SJCRH30 (cell line): ENCODE measurements around the gene ZFP36L2. TPM values are rescaled to one million over a fixed set of nuclear protein-coding genes. Genes with fewer than 3 reads are reported as not detected.

Experiments
- DNase-seq, 2 experiments: peaks; one replicate each; pipeline ENCODE4 v3.0.0-alpha.2; 2015 to 2020
- H3K27ac ChIP-seq: fragments of 250-450 bp; sonication (Bioruptor Pico); 2 replicates; pipeline ENCODE4 v1.5.1; 2020; ENCODE audit warnings: mild to moderate bottlenecking, moderate library complexity
- H3K27me3 ChIP-seq: fragments of 250-450 bp; sonication (Bioruptor Pico); 2 replicates; pipeline ENCODE4 v1.5.1; 2020; ENCODE audit warnings: mild to moderate bottlenecking, moderate library complexity
- H3K36me3 ChIP-seq: fragments of 250-450 bp; sonication (Bioruptor Pico); 2 replicates; pipeline ENCODE4 v1.5.1; 2020; ENCODE audit warnings: mild to moderate bottlenecking, moderate library complexity
- H3K4me1 ChIP-seq: fragments of 250-450 bp; sonication (Bioruptor Pico); 2 replicates; pipeline ENCODE4 v1.5.1; 2020; ENCODE audit warnings: mild to moderate bottlenecking, moderate library complexity
- H3K4me3 ChIP-seq: fragments of 250-450 bp; sonication (Bioruptor Pico); 2 replicates; pipeline ENCODE4 v1.5.1; 2020; ENCODE audit warnings: mild to moderate bottlenecking, moderate library complexity
- H3K9me3 ChIP-seq: fragments of 250-450 bp; sonication (Bioruptor Pico); replicated peaks from 2 replicates; pipeline ENCODE4 v1.5.1; 2020; ENCODE audit warnings: mild to moderate bottlenecking, moderate library complexity
- total RNA-seq: library from RNA; depleted of rRNA; stranded (reverse); fragments of >200 nt; shearing (Covaris generic); gene quantifications from 2 replicates; pipeline ENCODE4 v1.2.3, GENCODE V29; 2014

ZFP36L2 gene
- total RNA-seq, 1 experiment from 2014 or later, result 5.6 TPM

- Histone ChIP-seq H3K4me1 (peaks cover 18% of the 10 kb centered on the region), H3K27ac (no peak overlapping the region), H3K27me3 (no peaks in the 10 kb centered on the region), H3K4me3 (no peak overlapping the region), H3K9me3 (no peaks in the 10 kb centered on the region), H3K36me3 (no peaks in the 10 kb centered on the region)
- DNase-seq, result no peak
Measured at GRCh38 chr2:43259512-43259911, 33.1 kb upstream of the ZFP36L2 start.

GRCh38 chr2:43258547-43259156 is 32.2 kb upstream of the ZFP36L2 start:
- Histone ChIP-seq H3K27me3 (no peaks in the 10 kb centered on the region), H3K9me3 (no peaks in the 10 kb centered on the region), H3K27ac (no peak overlapping the region), H3K36me3 (no peaks in the 10 kb centered on the region), H3K4me1 (peaks cover 18% of the 10 kb centered on the region), H3K4me3 (no peak overlapping the region)
- DNase-seq, result no peak

GRCh38 chr2:43255296-43255910 is 29.0 kb upstream of the ZFP36L2 start:
- Histone ChIP-seq H3K27ac (peak overlapping the region; percentile 21; the same call in 1 of the 2 replicates), H3K4me1 (peaks cover 27% of the 10 kb centered on the region), H3K4me3 (no peak overlapping the region), H3K9me3 (no peaks in the 10 kb centered on the region), H3K27me3 (no peaks in the 10 kb centered on the region), H3K36me3 (no peaks in the 10 kb centered on the region)
- DNase-seq, result peak; percentile 68 to 86

- no peak overlapping the region for H3K4me3 ChIP-seq
- no peaks in the 10 kb centered on the region for H3K27me3 ChIP-seq
- H3K27ac ChIP-seq, result no peak overlapping the region
- DNase-seq, result no peak
- H3K4me1 ChIP-seq, result peaks cover 27% of the 10 kb centered on the region
- H3K36me3 ChIP-seq, result no peaks in the 10 kb centered on the region
- no peaks in the 10 kb centered on the region for H3K9me3 ChIP-seq
Measured at GRCh38 chr2:43254331-43254730, 27.9 kb upstream of the ZFP36L2 start.

GRCh38 chr2:43251171-43251731 is 24.8 kb upstream of the ZFP36L2 start:
- Histone ChIP-seq H3K9me3 (no peaks in the 10 kb centered on the region), H3K36me3 (no peaks in the 10 kb centered on the region), H3K27me3 (no peaks in the 10 kb centered on the region), H3K4me3 (no peak overlapping the region), H3K27ac (peak overlapping the region; percentile 14; the same call in 1 of the 2 replicates), H3K4me1 (peaks cover 26% of the 10 kb centered on the region)
- DNase-seq, result peak; percentile 56 to 80

- DNase-seq, result no peak
- no peak overlapping the region for H3K4me3 ChIP-seq
- no peaks in the 10 kb centered on the region for H3K36me3 ChIP-seq
- peaks cover 14% of the 10 kb centered on the region for H3K4me1 ChIP-seq
- H3K27me3 ChIP-seq, result no peaks in the 10 kb centered on the region
- H3K9me3 ChIP-seq, result no peaks in the 10 kb centered on the region
- no peak overlapping the region for H3K27ac ChIP-seq
Measured at GRCh38 chr2:43250015-43250414, 23.6 kb upstream of the ZFP36L2 start.

GRCh38 chr2:43248621-43249020 is 22.2 kb upstream of the ZFP36L2 start:
- no peaks in the 10 kb centered on the region for H3K27me3 ChIP-seq
- no peaks in the 10 kb centered on the region for H3K36me3 ChIP-seq
- H3K9me3 ChIP-seq, result no peaks in the 10 kb centered on the region
- no peak for DNase-seq
- peaks cover 9% of the 10 kb centered on the region for H3K4me1 ChIP-seq
- no peak overlapping the region for H3K27ac ChIP-seq
- no peak overlapping the region for H3K4me3 ChIP-seq

- Histone ChIP-seq H3K27ac (no peak overlapping the region), H3K9me3 (no peaks in the 10 kb centered on the region), H3K4me1 (peaks cover 9% of the 10 kb centered on the region), H3K36me3 (no peaks in the 10 kb centered on the region), H3K4me3 (no peak overlapping the region), H3K27me3 (no peaks in the 10 kb centered on the region)
- no peak for DNase-seq
Measured at GRCh38 chr2:43246641-43247040, 20.2 kb upstream of the ZFP36L2 start.

GRCh38 chr2:43241558-43241957 is 15.2 kb upstream of the ZFP36L2 start:
- Histone ChIP-seq H3K4me3 (no peak overlapping the region), H3K27ac (no peak overlapping the region)
- no peak for DNase-seq

GRCh38 chr2:43240766-43241150 is 14.4 kb upstream of the ZFP36L2 start:
- H3K27ac ChIP-seq, result no peak overlapping the region
- H3K4me3 ChIP-seq, result no peak overlapping the region
- H3K36me3 ChIP-seq, result no peaks in the 10 kb centered on the region
- no peaks in the 10 kb centered on the region for H3K27me3 ChIP-seq
- DNase-seq, result no peak
- H3K9me3 ChIP-seq, result no peaks in the 10 kb centered on the region
- peaks cover 7% of the 10 kb centered on the region; the same call in 1 of the 2 replicates for H3K4me1 ChIP-seq

More at GRCh38 chr2:43241558-43241957, 15.2 kb upstream of the ZFP36L2 start:
- no peaks in the 10 kb centered on the region for H3K9me3 ChIP-seq
- H3K27me3 ChIP-seq, result no peaks in the 10 kb centered on the region
- no peaks in the 10 kb centered on the region for H3K36me3 ChIP-seq
- peaks cover 7% of the 10 kb centered on the region; the same call in 1 of the 2 replicates for H3K4me1 ChIP-seq

GRCh38 chr2:43239981-43240765 is 13.8 kb upstream of the ZFP36L2 start:
- H3K4me3 ChIP-seq, result no peak overlapping the region
- no peaks in the 10 kb centered on the region for H3K36me3 ChIP-seq
- peaks cover 7% of the 10 kb centered on the region; the same call in 1 of the 2 replicates for H3K4me1 ChIP-seq
- no peak overlapping the region for H3K27ac ChIP-seq
- H3K9me3 ChIP-seq, result no peaks in the 10 kb centered on the region
- DNase-seq, result peak in 1 of 2 experiments; percentile 53
- H3K27me3 ChIP-seq, result no peaks in the 10 kb centered on the region

GRCh38 chr2:43238813-43239212 is 12.4 kb upstream of the ZFP36L2 start:
- Histone ChIP-seq H3K4me3 (no peak overlapping the region), H3K9me3 (no peaks in the 10 kb centered on the region), H3K4me1 (peaks cover 7% of the 10 kb centered on the region; the same call in 1 of the 2 replicates), H3K27me3 (no peaks in the 10 kb centered on the region), H3K36me3 (no peaks in the 10 kb centered on the region), H3K27ac (no peak overlapping the region)
- no peak for DNase-seq

GRCh38 chr2:43238176-43238575 is 11.8 kb upstream of the ZFP36L2 start:
- no peak overlapping the region for H3K27ac ChIP-seq

GRCh38 chr2:43233218-43234212 is 7.1 kb upstream of the ZFP36L2 start:
- no peaks in the 10 kb centered on the region for H3K9me3 ChIP-seq
- H3K27me3 ChIP-seq, result no peaks in the 10 kb centered on the region
- no peak for DNase-seq
- no peaks in the 10 kb centered on the region for H3K4me1 ChIP-seq
- peaks cover 5% of the 10 kb centered on the region; the same call in 1 of the 2 replicates for H3K36me3 ChIP-seq
- no peak overlapping the region for H3K4me3 ChIP-seq
- no peak overlapping the region for H3K27ac ChIP-seq

More at GRCh38 chr2:43238176-43238575, 11.8 kb upstream of the ZFP36L2 start:
- Histone ChIP-seq H3K36me3 (no peaks in the 10 kb centered on the region), H3K4me3 (no peak overlapping the region), H3K4me1 (peaks cover 7% of the 10 kb centered on the region; the same call in 1 of the 2 replicates), H3K27me3 (no peaks in the 10 kb centered on the region), H3K9me3 (no peaks in the 10 kb centered on the region)
- no peak for DNase-seq
